Mononuclear cell (primary cell): ENCODE data around the gene TAF15. TPM values are rescaled to one million over a fixed set of nuclear protein-coding genes. Genes with fewer than 3 reads are reported as not detected.

Experiments used
- H3K27me3 ChIP-seq: 2 replicates; pipeline ENCODE4 v1.6.0; 2011; ENCODE audit warnings: low read length, control low read depth; ENCODE audit not compliant: insufficient read depth
- H3K4me1 ChIP-seq: 2 replicates; pipeline ENCODE4 v1.5.1; 2011; ENCODE audit warnings: mild to moderate bottlenecking, low read length, control low read depth; ENCODE audit not compliant: insufficient read depth
- H3K4me3 ChIP-seq: 2 replicates; pipeline ENCODE4 v1.5.1; 2011; ENCODE audit warnings: mild to moderate bottlenecking, low read length, moderate library complexity
- H3K9me3 ChIP-seq: 2 replicates; pipeline ENCODE4 v1.5.1; 2011; ENCODE audit warnings: low read depth, mild to moderate bottlenecking, control low read depth, low read length
- total RNA-seq: library from RNA; depleted of rRNA; stranded (reverse); fragments of >200 nt; gene quantifications from one replicate; pipeline ENCODE4 v1.2.3, GENCODE V29; 2012

The TAF15 gene
- total RNA-seq, 1 donor: 72.4 TPM

DNA sequence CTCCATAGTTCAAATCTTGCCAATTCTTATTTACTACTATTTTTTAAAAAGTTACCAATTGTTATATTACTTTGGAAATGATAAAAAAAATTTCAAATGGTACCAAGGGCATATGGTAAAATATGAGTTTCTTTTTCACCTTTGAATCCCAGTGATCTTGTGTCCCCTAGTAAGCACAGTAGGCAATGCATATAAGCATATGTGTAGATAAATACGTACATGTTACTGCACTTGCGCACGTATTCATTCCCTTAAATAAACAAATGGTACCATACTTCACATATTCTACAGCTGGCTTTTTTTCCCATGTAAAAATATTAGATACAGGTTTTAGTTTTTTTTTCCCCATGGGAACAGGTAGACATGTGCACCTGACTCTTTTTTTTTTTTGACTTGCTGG, 31.8 kb downstream of the TAF15 start:
- H3K4me3 ChIP-seq: no peak overlapping the region
- no peaks in the 10 kb centered on the region for H3K9me3 ChIP-seq
- H3K4me1 ChIP-seq: no peaks in the 10 kb centered on the region
- H3K27me3 ChIP-seq: no peaks in the 10 kb centered on the region

DNA sequence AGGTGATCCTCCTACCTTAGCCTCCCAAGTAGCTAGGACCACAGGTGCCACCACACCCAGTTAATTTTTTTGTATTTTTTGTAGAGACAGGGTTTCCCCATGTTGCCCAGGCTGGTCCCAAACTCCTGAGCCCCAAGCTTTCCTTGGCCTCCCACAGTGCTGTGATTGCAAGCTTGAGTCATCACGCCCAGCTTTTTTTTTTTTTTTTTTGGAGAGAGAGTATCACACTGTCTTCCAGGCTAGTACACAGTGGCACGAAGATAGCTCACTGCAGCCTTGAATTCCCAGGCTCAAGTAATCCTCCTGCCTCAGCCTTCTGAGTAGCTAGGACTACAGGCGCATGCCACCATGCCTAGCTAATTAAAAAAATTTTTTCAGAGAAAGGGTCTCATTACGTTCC, 32.2 kb downstream of the TAF15 start:
- Histone ChIP-seq H3K4me3 (no peak overlapping the region), H3K9me3 (no peaks in the 10 kb centered on the region), H3K27me3 (no peaks in the 10 kb centered on the region), H3K4me1 (no peaks in the 10 kb centered on the region)

DNA sequence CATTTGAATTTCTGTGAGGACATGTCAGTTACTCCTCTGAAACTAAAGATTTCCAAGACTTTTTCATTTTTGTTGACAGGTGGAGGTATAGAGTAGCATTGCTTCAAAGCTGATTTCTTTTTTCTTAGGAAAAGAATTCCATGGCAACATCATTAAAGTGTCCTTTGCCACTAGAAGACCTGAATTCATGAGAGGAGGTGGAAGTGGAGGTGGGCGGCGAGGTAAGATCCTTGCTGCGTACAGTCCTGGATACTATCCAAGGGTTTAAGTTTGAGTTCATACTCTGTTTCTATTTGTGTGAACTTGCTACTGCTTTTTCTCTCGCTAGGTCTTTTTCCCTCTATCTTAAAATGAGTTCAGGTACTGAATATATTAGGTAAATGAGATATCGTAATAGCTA, 33.0 kb downstream of the TAF15 start:
- H3K4me1 ChIP-seq: no peaks in the 10 kb centered on the region
- H3K27me3 ChIP-seq: no peaks in the 10 kb centered on the region
- H3K4me3 ChIP-seq: no peak overlapping the region
- H3K9me3 ChIP-seq: no peaks in the 10 kb centered on the region

DNA sequence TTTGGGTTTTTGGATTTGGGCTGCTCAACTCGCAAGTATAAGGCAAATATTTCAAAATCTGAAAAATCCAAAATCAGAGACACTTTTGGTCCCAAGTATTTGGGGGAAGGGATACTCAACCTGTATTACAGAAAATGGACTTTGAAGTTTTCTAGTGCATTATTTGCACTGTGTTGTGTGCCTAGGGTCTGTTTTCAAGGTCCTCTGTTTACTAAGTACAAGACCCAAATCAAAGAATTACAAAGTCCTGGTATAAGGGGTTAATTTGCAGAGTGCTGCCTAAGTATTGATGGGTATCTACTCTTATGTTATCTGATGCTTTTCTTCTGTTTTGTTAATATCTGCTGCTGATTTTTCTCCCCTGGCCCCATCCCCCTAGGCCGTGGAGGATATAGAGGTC, 34.4 kb downstream of the TAF15 start:
- H3K4me1 ChIP-seq: no peaks in the 10 kb centered on the region
- no peaks in the 10 kb centered on the region for H3K27me3 ChIP-seq
- H3K4me3 ChIP-seq: no peak overlapping the region
- no peaks in the 10 kb centered on the region for H3K9me3 ChIP-seq

DNA sequence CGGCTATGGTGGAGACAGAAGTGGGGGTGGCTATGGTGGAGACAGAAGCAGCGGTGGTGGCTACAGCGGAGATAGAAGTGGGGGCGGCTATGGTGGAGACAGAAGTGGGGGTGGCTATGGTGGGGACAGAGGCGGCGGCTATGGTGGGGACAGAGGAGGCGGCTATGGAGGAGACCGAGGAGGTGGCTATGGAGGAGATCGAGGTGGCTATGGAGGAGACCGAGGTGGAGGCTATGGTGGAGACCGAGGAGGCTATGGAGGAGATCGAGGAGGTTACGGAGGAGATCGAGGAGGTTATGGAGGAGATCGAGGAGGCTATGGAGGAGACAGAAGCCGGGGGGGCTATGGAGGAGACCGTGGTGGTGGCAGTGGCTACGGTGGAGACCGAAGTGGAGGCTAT, 35.3 kb downstream of the TAF15 start:
- Histone ChIP-seq H3K4me1 (no peaks in the 10 kb centered on the region), H3K27me3 (no peaks in the 10 kb centered on the region), H3K9me3 (no peaks in the 10 kb centered on the region), H3K4me3 (no peak overlapping the region)

DNA sequence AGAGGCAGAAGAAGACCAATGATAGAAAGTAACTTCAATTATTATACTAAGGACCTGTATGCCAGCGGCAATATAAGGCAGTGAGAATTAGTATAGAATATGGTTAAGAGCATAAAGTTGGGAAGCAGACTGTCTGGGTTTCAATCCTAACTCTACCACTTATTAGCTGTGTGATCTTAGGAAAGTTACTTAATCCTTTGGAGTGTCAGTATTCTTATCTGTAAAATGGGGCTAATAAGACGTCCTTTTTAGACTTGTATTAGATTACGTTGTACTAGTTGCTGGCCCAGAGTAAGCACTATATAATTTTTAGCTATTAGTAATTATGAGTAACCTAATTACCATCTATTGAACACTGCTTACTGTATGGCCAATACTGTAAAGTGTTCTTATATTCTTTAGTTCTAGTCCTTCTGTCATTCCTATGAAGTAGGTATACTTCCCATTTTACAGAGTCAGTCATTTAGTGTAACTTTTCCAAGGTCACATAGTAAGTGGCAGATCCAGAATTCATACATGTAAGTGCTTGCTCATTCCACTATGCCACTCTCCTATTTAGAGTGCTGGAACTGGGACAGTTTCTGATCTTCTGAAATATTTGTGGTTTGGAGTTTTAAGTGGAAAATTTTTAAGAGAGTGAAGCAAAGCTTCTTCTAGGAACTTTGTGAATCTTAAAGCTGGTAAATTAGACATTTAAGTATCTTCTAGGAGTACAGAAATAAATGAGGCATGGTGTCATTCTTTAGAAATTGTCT, 36.9 kb downstream of the TAF15 start:
- Histone ChIP-seq H3K4me1 (peaks cover 7% of the 10 kb centered on the region), H3K27me3 (no peaks in the 10 kb centered on the region), H3K9me3 (no peaks in the 10 kb centered on the region), H3K4me3 (no peak overlapping the region)

DNA sequence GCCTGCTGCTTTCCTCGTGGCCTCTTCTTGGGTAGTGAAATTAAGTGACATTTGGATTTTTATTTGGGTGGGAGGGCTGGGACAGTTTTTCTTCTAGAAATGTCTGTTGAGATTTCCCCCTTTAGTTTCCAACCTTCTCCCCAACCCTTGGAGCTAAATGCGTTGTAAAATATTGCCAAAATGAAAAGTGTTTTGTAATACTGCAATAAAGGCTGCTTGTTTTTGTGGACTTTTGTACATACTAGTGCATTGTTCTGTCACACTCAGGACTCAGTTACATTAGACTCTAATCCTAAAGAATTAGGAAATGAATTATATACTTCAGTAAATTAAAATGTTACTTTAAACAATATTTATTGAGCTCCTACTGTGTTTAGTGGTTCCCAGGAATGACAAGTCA, 37.7 kb downstream of the TAF15 start:
- Histone ChIP-seq H3K27me3 (no peaks in the 10 kb centered on the region), H3K4me3 (no peak overlapping the region), H3K4me1 (peaks cover 7% of the 10 kb centered on the region), H3K9me3 (no peaks in the 10 kb centered on the region)

DNA sequence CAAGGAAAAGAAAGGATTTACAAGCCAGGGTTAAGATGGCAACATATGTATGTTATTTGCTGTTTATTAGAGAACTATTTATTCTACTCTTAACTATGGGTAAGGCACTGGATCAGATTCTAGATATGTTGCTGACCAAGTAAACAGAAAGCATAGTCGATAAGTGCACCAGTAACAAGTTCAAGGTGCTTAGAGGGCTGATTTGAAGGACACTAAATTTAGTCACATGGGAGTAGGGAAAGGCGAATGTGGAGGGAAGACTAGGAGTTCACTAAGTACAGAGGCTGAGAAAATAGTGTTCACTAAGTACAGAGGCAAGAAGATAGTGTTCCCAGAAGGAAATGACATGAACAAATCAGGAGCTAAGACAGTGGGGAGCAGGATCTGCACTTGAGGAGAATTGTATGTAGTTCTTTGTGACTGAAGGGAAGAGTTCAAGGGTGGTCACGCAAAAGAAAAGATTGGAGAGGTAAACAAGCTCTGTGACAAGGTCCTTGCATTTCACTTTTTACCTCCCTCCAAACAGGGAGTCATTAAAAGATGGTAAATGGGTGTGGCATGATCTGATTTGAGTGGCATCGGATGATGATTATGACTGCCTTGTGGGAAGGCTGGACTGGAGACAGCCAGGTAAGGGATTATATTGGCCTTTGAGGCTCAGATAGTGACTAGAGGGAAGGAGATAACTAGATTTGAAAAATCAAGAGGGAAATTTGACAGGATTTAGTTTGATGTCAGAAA, 38.5 kb downstream of the TAF15 start:
- Histone ChIP-seq H3K9me3 (no peaks in the 10 kb centered on the region), H3K27me3 (no peaks in the 10 kb centered on the region), H3K4me1 (peaks cover 7% of the 10 kb centered on the region), H3K4me3 (no peak overlapping the region)

DNA sequence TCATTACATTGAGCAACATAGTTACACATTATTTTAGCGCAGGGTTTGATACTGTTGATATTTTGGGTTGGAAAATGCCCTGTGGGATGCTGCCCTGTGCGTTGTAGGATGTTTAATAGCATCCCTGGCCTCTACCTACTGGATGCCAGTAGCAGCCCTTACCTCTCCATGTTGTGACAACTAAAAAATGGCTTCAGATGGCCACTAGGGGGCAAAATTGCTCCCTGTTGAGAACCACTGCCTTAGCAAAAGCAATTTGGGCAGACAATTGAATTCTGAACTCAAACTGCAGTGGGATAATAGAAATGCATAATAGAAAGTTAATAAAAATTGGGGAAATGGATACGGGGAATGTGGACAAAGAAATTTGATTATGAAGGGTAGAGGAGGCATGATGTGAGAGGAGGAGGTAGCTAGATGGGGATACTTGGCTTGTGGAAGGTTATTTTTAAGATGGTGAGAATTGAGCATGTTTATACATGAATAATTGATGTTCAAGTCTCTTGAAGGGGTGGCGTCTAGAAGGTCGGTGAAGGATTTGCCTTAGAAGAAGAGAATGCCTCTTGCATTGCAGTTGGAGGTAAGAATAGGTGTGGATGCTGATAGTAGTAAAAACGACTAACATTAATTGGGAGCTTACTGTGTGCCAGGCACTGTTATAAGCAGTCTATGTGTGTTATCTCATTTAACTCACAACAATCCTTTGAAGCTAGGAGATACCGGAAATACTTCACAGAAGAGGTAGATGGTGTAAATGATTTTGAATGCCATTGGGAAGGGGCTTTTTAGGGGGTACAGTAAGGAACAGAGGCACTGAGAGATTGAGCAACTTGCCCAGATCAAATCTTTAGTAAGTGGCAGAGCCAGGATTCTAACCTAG, 40.4 kb downstream of the TAF15 start:
- H3K27me3 ChIP-seq: no peaks in the 10 kb centered on the region
- peaks cover 7% of the 10 kb centered on the region for H3K4me1 ChIP-seq
- H3K4me3 ChIP-seq: no peak overlapping the region
- H3K9me3 ChIP-seq: no peaks in the 10 kb centered on the region

DNA sequence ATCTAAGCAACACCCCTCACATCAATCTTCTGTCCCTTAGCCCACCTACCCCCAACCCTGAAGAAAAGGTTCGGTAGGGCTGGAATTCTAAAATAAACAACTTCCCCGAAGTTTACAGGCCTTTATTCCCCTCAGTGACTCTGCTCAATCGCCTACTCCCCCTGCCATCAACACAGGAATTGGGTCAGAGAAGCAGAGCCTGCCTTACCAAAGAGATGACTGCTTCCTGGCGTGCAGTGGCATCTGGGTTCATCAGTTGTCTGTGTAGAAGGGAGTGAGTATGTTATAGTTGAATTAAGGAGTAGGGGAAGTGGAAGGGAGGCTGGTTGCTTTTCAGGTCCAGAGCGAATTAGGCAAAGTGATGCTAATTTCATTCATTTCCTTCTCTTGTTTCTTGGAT, 46.7 kb downstream of the TAF15 start:
- Histone ChIP-seq H3K27me3 (no peaks in the 10 kb centered on the region), H3K4me3 (no peak overlapping the region), H3K4me1 (no peaks in the 10 kb centered on the region), H3K9me3 (no peaks in the 10 kb centered on the region)

DNA sequence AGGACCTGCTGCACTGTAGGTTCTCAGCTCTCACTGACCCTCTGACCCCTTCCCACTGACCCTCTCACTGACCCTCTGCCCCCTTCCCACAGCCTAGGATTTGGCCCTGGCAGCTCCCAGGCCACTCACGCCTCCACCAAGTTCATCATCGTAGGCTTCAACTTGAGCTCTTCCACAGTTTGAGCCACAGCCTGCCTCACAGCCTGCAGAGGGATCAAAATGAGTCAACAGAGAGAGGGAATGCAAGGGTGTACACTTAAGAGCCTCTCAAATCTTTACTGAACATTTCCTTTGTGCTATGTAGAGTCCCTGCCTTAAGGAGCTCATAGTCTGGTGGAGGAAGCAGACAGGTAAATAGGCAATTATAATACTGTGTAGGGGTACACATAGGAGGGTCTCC, 47.3 kb downstream of the TAF15 start:
- H3K4me3 ChIP-seq: no peak overlapping the region
- H3K9me3 ChIP-seq: no peaks in the 10 kb centered on the region
- H3K27me3 ChIP-seq: no peaks in the 10 kb centered on the region
- H3K4me1 ChIP-seq: no peaks in the 10 kb centered on the region

DNA sequence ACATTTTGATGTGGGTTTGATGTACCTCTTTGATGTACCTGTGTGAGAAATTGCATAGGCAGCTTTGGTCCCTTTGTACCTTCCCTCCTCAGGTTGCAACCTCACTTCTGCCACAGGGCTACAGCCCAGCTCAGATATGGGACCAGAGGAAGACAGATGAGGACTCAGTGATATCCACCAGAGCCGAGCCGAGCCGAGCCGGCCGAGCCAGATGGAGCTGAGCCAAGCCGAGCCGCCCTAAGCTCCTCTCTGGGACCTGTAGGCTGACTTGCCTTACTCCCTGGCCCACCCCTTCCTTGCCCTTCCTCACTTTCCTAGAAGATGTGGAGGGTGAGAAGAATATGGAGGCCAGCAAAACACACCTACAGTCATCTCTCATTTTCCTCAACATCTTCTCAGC, 55.6 kb downstream of the TAF15 start:
- no peaks in the 10 kb centered on the region for H3K9me3 ChIP-seq

DNA sequence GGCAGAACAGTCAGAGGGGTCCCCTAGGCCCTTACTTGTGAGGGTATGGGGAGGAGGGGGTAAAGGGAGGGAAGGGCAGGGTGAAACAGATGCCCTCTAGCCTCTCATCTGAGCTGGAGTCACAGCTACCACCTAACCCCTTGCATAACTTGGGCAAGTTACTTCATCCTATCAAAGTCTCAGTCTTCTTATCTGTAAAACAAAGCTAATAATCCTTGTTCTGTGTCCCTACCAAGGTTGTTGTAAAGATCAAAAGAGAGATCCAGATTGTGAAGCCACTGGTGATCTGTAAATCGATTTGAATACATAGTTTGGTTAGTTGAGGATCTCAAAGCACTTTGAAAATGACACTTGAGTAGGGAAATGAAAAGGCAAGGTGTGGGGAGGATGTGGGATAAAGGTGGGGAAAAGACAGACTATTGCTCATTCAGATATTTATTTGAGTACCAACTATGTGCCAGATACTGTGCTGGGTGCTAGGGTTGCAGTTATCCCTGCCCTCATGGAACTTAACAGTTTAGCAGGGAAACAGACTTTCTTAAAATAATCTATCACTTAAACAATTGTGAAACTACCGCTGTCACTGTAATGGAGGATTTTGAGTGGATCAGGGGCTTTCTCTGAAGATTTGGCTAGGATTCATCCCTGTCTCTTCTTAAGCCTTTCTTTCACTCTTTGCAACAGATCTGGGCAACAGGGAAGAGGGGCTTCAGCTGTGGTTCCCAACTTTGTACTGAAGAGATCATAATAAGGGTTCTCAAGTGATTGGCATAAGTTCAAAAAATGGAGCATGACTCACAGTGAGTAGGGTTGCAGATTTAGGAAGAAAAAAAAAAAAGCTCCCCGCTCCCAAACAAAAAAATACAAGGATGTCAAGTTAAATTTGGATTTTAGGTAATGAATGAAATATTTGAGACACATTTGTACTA, 56.4 kb downstream of the TAF15 start:
- no peak overlapping the region for H3K4me3 ChIP-seq
- H3K27me3 ChIP-seq: no peaks in the 10 kb centered on the region
- H3K4me1 ChIP-seq: no peaks in the 10 kb centered on the region
- H3K9me3 ChIP-seq: no peaks in the 10 kb centered on the region

More for the DNA sequence above, 55.6 kb downstream of the TAF15 start:
- Histone ChIP-seq H3K4me3 (no peak overlapping the region), H3K4me1 (no peaks in the 10 kb centered on the region), H3K27me3 (no peaks in the 10 kb centered on the region)

DNA sequence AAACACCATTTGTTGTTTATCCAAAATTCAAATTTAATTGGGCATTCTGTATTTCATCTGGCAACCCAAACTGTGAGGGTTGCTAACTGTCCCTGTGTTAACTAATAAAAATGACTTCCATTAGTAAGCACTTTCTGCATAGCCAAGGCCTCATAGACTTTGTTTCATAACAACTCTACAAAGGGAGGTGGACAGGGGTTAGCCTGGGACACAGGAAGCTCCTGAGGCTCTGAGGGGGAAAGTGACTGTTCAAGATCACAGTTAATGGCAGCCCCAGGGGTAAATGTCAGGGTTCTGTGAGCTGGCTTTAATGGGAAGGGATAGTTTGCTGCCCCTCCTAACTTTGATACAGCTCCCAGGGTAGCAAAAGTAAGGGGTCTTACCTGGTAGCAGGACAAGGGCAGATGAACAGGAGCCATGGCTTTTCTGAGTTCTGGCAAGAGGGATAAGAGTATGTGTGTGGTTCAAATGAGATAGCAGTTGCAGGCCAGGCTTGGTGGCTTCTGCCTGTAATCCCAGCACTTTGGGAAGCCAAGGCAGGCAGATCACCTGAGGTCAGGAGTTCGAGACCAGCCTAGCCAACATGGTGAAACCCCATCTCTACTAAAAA, 57.2 kb downstream of the TAF15 start:
- H3K4me3 ChIP-seq: no peak overlapping the region
- H3K9me3 ChIP-seq: no peaks in the 10 kb centered on the region
- H3K4me1 ChIP-seq: peaks cover 5% of the 10 kb centered on the region
- H3K27me3 ChIP-seq: no peaks in the 10 kb centered on the region
